Liver (tissue), 3 donors: ENCODE results near the gene MBP.

Source experiments
- ATF3 ChIP-seq: IDR thresholded peaks from 2 replicates; pipeline ENCODE4 v1.6.1; 2016; ENCODE audit warnings: antibody characterized with exemption
- EGR1 ChIP-seq, 2 donors: IDR thresholded peaks; 2 replicates each; pipeline ENCODE4 v1.6.1; 2016 to 2018; ENCODE audit warnings: antibody characterized with exemption in 2 of 2, low read depth in 2 of 2
- HNF4G ChIP-seq: IDR thresholded peaks from 2 replicates; pipeline ENCODE4 v1.6.1; 2016; ENCODE audit warnings: antibody characterized with exemption
- JUND ChIP-seq, 2 donors: IDR thresholded peaks; 2 replicates each; pipeline ENCODE4 v1.6.1; 2016; ENCODE audit warnings: antibody characterized with exemption in 2 of 2
- MAX ChIP-seq: IDR thresholded peaks from 2 replicates; pipeline ENCODE4 v1.6.1; 2016; ENCODE audit warnings: antibody characterized with exemption
- NR2F2 ChIP-seq: IDR thresholded peaks from 2 replicates; pipeline ENCODE4 v1.6.1; 2016; ENCODE audit warnings: antibody characterized with exemption
- RAD21 ChIP-seq, 2 donors: IDR thresholded peaks; 2 replicates each; pipeline ENCODE4 v1.6.1; 2016; ENCODE audit warnings: antibody characterized with exemption in 2 of 2, mild to moderate bottlenecking in 2 of 2
- RXRA ChIP-seq, 2 donors: IDR thresholded peaks; 2 replicates each; pipeline ENCODE4 v1.6.1; 2017 to 2018; ENCODE audit warnings: antibody characterized with exemption in 2 of 2, mild to moderate bottlenecking in 1 of 2
- SP1 ChIP-seq: IDR thresholded peaks from 2 replicates; pipeline ENCODE4 v1.6.1; 2018; ENCODE audit warnings: antibody characterized with exemption, mild to moderate bottlenecking
- TAF1 ChIP-seq: conservative IDR thresholded peaks from 2 replicates; pipeline ENCODE4 v1.6.1; 2016; ENCODE audit warnings: antibody characterized with exemption, mild to moderate bottlenecking
- TF ChIP-seq, protein P1 (sequence below): fragments of 150-350 bp; IDR thresholded peaks from 2 replicates; pipeline ENCODE4 v1.5.1; 2017; ENCODE audit warnings: improper control_type of control experiment, low read depth, low read length; ENCODE audit not compliant: missing input control
- TF ChIP-seq, protein P2 (sequence below): IDR thresholded peaks from 2 replicates; pipeline ENCODE4 v1.6.1; 2016; ENCODE audit warnings: antibody characterized with exemption, mild to moderate bottlenecking
- TF ChIP-seq, protein P3 (sequence below): IDR thresholded peaks from 2 replicates; pipeline ENCODE4 v1.6.1; 2016; ENCODE audit warnings: antibody characterized with exemption
- donor health status: healthy.
- donor health status: healthy.

DNA sequence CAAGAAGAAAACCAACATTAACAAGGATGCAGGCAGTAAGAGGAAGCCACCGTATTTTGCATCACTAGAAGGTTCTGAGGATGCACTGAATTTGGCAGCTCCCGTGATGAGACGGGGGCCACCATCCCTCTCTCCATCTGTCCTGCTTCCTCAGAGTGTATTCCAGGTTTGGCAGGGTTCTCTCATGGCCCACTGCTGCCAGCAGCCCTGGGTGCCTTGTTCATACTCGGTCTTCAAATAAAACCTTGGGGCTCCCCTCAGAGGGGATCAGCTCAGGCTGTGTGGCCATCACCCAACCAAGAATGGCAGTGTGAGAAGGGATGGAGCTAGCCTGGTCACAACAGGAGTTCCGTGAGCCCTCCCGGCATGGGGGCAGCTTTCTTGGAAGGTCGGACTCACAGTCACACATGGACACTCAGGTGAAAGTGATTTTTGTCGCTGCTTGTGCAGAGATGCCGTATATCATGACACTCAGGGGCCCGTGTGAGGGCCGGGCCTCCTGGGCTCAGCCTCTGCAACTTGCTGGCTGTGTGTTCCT lies 12.8 kb upstream of the MBP start:
- TF ChIP-seq, protein P1, sequence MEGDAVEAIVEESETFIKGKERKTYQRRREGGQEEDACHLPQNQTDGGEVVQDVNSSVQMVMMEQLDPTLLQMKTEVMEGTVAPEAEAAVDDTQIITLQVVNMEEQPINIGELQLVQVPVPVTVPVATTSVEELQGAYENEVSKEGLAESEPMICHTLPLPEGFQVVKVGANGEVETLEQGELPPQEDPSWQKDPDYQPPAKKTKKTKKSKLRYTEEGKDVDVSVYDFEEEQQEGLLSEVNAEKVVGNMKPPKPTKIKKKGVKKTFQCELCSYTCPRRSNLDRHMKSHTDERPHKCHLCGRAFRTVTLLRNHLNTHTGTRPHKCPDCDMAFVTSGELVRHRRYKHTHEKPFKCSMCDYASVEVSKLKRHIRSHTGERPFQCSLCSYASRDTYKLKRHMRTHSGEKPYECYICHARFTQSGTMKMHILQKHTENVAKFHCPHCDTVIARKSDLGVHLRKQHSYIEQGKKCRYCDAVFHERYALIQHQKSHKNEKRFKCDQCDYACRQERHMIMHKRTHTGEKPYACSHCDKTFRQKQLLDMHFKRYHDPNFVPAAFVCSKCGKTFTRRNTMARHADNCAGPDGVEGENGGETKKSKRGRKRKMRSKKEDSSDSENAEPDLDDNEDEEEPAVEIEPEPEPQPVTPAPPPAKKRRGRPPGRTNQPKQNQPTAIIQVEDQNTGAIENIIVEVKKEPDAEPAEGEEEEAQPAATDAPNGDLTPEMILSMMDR: no peak
- TF ChIP-seq, protein P2, sequence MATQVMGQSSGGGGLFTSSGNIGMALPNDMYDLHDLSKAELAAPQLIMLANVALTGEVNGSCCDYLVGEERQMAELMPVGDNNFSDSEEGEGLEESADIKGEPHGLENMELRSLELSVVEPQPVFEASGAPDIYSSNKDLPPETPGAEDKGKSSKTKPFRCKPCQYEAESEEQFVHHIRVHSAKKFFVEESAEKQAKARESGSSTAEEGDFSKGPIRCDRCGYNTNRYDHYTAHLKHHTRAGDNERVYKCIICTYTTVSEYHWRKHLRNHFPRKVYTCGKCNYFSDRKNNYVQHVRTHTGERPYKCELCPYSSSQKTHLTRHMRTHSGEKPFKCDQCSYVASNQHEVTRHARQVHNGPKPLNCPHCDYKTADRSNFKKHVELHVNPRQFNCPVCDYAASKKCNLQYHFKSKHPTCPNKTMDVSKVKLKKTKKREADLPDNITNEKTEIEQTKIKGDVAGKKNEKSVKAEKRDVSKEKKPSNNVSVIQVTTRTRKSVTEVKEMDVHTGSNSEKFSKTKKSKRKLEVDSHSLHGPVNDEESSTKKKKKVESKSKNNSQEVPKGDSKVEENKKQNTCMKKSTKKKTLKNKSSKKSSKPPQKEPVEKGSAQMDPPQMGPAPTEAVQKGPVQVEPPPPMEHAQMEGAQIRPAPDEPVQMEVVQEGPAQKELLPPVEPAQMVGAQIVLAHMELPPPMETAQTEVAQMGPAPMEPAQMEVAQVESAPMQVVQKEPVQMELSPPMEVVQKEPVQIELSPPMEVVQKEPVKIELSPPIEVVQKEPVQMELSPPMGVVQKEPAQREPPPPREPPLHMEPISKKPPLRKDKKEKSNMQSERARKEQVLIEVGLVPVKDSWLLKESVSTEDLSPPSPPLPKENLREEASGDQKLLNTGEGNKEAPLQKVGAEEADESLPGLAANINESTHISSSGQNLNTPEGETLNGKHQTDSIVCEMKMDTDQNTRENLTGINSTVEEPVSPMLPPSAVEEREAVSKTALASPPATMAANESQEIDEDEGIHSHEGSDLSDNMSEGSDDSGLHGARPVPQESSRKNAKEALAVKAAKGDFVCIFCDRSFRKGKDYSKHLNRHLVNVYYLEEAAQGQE: no peak
- TF ChIP-seq, protein P3, sequence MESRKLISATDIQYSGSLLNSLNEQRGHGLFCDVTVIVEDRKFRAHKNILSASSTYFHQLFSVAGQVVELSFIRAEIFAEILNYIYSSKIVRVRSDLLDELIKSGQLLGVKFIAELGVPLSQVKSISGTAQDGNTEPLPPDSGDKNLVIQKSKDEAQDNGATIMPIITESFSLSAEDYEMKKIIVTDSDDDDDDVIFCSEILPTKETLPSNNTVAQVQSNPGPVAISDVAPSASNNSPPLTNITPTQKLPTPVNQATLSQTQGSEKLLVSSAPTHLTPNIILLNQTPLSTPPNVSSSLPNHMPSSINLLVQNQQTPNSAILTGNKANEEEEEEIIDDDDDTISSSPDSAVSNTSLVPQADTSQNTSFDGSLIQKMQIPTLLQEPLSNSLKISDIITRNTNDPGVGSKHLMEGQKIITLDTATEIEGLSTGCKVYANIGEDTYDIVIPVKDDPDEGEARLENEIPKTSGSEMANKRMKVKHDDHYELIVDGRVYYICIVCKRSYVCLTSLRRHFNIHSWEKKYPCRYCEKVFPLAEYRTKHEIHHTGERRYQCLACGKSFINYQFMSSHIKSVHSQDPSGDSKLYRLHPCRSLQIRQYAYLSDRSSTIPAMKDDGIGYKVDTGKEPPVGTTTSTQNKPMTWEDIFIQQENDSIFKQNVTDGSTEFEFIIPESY: no peak
- TF ChIP-seq EGR1 (IDR thresholded peaks at IDR 0.05; ENCODE audit: low read depth in 2 of 2): no peak
- no peak for TF ChIP-seq RAD21 (IDR thresholded peaks at IDR 0.05)
- no peak for TF ChIP-seq TAF1
- TF ChIP-seq SP1: no peak
- no peak for TF ChIP-seq JUND (IDR thresholded peaks at IDR 0.05)
- no peak for TF ChIP-seq MAX
- TF ChIP-seq ATF3: no peak
- no peak for TF ChIP-seq HNF4G
- TF ChIP-seq NR2F2: no peak
- no peak for TF ChIP-seq RXRA (IDR thresholded peaks at IDR 0.05)
